Stimulated activated CD4-positive, alpha-beta T cell treated with anti-CD3 and anti-CD28 coated beads, Interleukin-2, amount 100 ng/mL, for 48 hours (primary cell): Measurements from ENCODE around the gene THSD4.
"Not testable (repeated sequence)": the region's sequence is repeated elsewhere in the genome, so short reads cannot be mapped to it uniquely, and the experiment has no call there.

Experiments used
- DNase-seq, 2 donors: peaks; one replicate each; pipeline ENCODE4 v3.0.0-alpha.2; 2020

Gene THSD4

GRCh38 chr15:71197620-71198019, 82.3 kb downstream of the THSD4 start:
- no peak for DNase-seq

DNA sequence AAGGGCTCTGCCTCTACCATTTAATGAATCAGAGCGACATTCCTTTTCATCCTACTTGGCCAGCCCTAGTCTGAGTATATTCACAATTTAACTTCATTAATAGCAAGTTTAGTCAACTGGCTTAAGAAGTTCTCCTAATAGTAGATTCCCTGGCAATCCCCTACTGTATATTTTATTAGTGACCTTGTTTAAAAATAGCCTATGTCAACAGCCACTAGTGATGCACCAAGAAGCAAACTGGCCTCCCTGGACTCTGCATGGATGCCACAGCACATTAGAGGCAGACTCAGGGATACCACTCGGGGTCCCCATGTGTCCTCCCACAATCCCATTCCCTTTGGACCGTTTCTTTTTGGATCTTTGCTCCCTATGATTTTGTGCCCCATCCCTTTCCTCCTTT, 83.6 kb downstream of the THSD4 start:
- no peak for DNase-seq

DNA sequence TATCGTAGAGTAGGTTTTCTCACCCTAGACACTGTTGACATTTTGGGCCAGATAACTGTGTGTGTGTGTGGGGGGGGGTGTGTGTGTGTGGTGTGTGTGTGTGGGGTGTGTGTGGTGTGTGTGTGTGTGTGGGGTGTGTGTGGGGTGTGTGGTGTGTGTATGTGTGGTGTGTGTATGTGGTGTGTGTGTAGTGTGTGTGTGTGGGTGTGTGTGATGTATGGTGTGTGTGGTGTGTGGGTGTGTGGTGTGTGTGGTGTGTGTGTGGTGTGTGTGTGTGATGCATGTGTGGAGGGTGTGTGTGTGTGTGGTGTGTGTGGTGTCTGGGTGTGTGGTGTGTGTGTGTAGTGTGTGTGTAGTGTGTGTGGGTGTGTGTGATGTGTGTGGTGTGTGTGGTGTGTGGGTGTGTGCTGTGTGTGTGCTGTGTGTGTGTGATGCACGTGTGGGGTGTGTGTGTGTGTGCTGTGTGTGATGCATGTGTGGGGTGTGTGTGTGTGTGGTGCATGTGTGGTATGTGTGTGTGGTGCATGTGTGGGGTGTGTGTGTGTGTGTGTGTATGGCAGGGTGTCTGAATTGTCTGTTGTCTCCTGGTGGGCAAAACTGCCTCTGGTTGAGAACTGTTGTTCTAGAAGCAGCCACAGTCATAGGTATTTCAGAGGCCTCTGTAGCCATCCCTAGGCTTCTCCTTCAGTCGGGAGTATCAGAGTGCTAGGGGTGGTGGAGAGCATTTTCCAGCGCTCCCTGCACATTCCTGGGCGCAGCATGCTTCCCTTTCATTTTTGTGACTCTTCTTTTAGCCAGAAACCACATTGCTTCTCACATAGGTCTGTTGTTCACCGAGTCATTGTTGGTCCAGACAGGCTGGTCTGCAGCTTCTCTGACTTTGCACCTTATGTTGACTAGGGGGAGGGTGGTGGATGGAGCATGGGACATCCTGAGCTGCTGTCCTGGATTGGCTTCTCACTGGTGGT, 84.4 kb downstream of the THSD4 start:
- DNase-seq: no peak

GRCh38 chr15:71201477-71201876, 86.2 kb downstream of the THSD4 start:
- no peak for DNase-seq

DNA sequence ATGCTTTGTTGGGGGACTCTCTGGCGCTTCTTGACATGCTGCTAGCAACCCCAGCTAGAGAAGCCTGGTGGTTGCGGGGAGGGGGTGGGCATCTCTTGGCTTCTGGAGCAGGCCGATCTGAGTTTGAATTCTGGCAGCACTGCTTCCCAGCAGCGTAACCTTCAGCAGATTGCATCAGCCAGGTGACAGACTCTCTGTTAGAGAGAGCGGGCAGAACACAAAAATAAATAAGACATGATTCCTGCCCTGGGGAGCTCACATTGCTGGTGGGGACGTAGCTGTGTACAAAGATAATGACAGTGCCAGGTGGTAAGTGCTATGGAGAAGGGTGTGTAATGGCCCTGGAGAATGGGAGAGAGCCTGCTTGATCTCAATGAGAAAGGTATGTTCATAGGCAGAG, 87.4 kb downstream of the THSD4 start:
- DNase-seq: no peak

DNA sequence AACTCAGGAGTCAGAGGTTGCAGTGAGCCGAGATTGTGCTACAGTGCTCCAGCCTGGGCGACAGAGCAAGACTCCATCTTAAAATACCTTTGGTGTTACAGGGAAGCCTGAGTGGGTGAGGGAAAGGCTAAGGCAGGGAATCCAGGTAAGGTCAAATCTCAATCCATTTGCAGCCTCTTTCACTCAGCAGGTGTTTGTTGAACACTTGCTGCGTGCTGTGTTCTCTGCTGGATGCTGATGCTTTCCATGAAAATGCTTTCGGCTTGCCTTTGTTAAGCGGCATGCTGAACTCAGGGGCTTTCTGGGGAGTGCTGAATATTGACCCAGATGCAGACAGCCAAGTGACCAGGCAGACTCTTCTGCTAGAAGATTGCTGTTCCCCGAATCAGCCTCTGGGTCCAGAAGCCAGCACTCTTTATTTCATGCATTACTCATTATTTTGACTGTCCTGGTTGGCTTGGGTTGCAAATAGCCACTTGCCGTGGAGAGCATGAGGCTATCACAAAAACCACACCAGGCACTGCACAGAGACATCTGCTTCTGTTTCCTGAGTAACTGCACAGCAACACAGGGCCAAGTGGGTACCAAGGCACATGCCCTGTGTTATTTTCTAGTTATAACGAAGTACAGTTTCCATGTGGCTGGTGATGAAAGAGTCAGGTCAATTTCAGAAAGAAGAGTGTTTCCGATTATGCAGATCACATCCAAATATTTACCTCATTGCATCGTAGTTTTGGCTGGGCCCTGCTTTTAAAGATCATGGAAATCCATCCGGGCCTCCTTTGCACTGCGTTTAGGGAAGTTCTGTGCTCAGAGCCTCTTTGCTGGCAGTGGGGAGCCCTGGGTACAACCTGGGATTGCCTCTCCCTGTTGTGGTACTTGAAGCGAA, 88.6 kb downstream of the THSD4 start:
- no peak for DNase-seq

DNA sequence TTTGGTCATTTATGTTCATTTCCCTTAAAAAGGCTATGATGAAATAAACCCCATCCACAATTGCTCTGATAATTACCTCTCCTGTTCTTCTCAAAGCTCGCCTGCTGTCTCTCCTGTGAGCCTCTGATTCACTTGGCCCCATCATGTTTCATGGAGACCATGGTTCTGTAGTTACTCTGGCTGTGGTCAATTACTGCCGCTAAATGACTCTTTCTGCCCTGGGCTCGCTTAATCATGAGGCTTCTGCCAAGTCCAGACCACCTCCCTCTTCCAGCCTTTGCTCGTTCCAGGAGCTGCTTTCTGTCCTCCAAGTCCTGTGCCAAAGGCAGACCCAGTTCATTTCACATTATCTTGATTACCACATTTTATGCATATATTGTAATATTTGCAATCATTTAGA, 91.9 kb downstream of the THSD4 start:
- no peak for DNase-seq

- no peak for DNase-seq
These were observed 96.9 kb downstream of the THSD4 start for GRCh38 chr15:71212146-71212545.

DNA sequence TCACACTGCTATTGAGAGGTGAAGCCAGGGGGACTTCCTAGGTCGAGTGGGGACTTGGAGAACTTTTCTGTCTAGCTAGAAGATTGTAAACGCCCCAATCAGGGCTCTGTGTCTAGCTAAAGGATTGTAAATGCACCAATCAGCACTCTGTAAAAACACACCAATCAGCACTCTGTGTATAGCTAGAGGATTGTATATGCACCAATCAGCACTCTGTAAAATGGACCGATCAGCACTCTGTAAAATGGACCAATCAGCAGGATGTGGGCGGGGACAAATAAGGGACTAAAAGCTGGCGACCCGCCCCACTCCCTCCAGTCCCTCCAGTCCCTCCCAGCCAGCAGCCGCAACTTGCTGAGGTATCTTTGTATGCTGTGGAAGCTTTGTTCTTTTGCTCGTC, 98.7 kb downstream of the THSD4 start:
- DNase-seq: not testable (repeated sequence)

GRCh38 chr15:71215126-71215894, 100.0 kb downstream of the THSD4 start:
- DNase-seq: no peak

GRCh38 chr15:71218272-71218805, 103.1 kb downstream of the THSD4 start:
- DNase-seq: no peak

DNA sequence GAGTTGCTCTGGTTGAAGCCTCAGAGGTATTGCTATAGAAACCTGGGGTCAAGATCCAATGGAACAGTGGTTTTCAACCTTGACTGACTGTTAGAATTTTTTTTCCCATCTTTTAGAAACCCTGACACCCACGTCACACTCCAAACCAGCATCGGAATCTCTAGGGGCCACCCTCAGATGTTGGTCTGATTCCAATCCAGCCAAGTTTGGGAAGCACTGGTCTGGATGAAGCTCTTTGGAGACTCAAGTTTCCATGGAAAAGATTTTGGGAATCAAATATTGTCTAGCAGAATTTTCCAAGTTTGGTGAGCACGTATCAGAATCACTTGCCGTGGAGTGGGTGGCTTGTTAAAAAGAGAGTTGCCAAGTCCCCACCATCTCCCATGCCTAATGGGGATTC, 103.8 kb downstream of the THSD4 start:
- no peak for DNase-seq

DNA sequence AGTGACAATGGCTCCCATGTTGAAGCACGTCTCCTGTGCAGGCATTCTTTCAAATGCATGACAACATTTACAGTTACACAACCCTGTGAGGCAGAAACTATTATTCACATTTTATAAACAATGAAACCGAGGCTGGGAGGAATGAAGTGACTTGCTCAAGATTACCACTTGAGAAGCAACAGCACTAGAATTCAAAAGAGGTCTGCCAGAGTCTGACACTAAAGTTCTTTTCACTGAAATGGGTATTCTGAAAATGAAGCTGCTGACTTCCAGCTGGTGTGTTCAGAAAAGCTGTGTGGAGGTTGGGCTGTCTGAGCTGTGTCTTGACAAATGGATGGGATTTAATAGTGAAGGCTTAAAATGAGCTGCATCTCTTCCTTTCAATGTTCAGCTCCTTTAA, 104.4 kb downstream of the THSD4 start:
- no peak for DNase-seq

- no peak for DNase-seq
These were observed 105.6 kb downstream of the THSD4 start for GRCh38 chr15:71220828-71221227.

- DNase-seq: no peak
These were observed 106.1 kb downstream of the THSD4 start for GRCh38 chr15:71221417-71221816.

DNA sequence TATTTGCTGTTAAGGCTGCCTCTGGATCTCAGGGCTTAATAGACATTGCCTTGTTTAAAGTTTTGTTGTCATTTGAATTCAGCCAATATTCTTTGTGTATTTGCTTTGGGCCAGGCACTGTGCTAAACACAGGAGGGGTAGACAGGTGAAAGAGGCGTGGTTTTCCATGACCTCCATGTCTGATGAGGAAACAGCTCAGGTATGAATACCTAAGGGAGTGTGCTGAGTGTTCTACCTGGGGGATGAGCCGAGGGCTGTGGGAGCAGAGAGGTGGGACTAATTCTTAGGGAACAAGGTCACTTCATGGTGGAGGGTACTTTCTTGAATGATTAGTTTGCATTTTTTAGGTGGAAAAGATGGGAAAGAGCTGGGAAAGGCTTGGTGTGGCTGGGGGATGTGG, 108.2 kb downstream of the THSD4 start:
- no peak for DNase-seq

- no peak for DNase-seq
These were observed 108.8 kb downstream of the THSD4 start for GRCh38 chr15:71224024-71224423.

DNA sequence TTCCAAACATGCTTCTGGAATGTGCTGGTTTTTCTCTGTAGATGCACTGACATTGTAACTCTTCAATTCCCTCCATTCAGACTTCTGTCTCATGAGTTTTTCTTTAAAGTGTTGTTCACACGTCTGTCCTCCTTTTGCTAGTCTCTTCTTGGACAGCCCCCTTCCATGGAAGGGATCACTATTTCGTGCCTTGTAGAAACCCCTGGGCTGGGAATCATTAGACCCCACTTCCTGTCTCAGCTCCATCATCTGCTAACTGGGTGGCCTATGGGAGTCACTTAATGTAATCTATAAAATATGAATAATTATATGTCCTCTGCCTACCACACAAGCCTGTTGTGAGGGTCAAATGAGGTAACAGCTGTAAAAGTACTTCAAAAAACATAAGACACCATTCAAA, 110.6 kb downstream of the THSD4 start:
- no peak for DNase-seq

GRCh38 chr15:71226536-71227455, 111.5 kb downstream of the THSD4 start:
- no peak for DNase-seq

DNA sequence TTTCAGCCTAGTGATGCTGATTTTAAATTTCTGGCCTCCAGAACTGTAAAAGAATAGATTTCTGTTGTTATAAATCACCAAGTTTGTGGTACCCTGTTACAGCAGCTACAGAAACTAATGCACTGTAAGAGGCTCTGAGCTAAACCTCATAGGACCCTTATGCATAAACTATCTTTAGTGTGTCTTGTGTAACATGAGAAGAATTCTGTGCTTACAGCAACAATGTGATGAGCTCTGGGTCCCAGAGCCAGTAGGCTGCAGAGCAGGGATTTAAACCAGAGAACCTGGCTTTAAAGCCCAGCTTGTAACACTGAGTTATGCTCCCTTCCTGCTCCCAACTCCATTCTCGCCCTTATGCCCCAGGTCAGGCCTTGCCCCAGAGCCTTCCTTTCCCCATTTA, 113.1 kb downstream of the THSD4 start:
- no peak for DNase-seq

DNA sequence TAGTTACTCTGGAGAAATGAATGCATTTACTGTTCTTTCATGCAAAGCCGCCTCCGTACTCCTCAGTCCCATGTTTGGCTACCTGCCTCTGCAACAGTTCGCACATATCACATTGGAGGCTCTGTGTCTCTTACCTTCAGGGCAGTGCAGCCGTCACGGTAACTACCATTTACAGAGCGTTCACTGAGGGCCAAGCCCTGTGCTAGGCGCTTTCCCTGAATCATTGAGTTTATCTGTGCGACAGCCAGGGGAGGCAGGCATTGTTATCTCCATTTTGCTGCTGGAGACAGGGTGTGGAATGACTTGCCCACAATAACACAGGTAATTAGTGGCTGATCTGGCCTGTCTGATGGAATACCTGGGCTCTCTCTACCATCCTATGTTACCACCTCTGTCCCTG, 115.0 kb downstream of the THSD4 start:
- no peak for DNase-seq

DNA sequence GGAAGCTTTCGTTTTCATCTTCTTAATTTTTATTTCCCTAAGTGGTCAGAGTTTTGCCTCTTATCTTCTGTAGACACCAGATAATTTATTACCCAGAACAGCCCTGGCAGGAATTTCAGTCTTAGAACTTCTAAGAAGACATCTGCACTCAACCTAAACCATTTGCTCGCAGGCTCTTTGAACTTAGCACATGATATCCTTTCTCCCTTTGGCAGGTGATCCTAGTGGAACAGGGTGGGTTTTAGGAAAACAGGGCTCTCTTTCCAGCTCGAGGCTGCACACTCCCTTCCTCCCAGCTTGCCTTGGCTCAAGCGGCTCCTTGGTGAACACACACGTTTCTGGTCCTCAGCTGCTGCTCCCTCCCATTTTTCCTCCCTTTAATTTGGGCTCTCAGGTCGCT, 116.5 kb downstream of the THSD4 start:
- DNase-seq: no peak
